ENCODE measurements around the gene ARMC10.
"Not testable (repeated sequence)": the region's sequence is repeated elsewhere in the genome, so short reads cannot be mapped to it uniquely, and the experiment has no call there.

The ARMC10 gene

GRCh38 chr7:103097041-103097440 lies 22.1 kb downstream of the ARMC10 start:
- no peak for TF ChIP-seq ZNF274 (IDR thresholded peaks at IDR 0.05; ENCODE audit: low read depth, low read length)
- H3K4me3 ChIP-seq (ENCODE audit: low read length): no peak overlapping the region

DNA sequence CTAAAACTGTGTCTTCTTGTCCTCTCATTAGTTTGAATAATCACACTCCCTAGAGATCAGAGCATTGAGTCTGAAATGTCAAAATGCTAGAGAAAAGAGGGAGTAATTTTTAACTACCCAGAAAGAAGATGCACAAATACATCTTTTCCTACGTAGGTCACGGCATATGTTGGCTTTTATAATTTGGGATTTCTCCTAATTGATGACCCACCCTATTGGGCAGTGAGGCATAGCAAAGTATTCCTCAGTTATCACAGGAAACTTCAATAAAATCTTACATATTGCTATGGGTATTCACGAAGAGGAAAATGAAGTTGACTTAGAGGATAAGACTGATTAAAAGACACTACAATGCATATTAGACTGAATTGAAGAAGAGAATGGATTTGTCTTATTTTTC lies 25.4 kb downstream of the ARMC10 start:
- TF ChIP-seq ZNF274 (IDR thresholded peaks at IDR 0.05; ENCODE audit: low read depth, low read length): no peak

DNA sequence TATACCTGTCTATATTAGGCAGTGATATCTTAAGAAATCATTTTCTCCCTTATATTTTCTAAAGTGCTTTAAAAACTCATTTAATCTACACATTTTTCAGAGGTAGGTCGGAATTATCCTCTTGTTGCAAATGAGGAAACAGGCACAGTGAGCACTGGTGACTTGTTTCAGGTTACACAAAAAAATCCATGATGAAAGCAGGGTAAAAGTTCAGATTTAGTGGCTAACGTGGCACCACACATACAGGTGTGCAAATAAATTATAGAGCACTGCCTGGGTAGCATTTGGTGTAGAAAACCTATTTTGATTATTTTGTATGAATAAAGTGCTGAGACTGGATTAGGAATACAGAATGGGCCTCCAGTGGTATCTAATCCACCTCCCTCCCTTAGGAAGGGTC lies 26.6 kb downstream of the ARMC10 start:
- TF ChIP-seq ZNF274 (IDR thresholded peaks at IDR 0.05; ENCODE audit: low read depth, low read length): no peak
- no peak overlapping the region for H3K4me3 ChIP-seq (ENCODE audit: low read length)

More for the DNA sequence above, 25.4 kb downstream of the ARMC10 start:
- no peak overlapping the region for H3K4me3 ChIP-seq (ENCODE audit: low read length)

- TF ChIP-seq ZNF274 (IDR thresholded peaks at IDR 0.05; ENCODE audit: low read depth, low read length): no peak
These were observed 31.2 kb downstream of the ARMC10 start for GRCh38 chr7:103106005-103106702.

GRCh38 chr7:103106703-103107070 lies 31.7 kb downstream of the ARMC10 start:
- H3K4me3 ChIP-seq (ENCODE audit: low read length): not testable (repeated sequence)

More at GRCh38 chr7:103106005-103106702, 31.2 kb downstream of the ARMC10 start:
- no peak overlapping the region for H3K4me3 ChIP-seq (ENCODE audit: low read length)

- no peak for TF ChIP-seq ZNF274 (IDR thresholded peaks at IDR 0.05; ENCODE audit: low read depth, low read length)
These were observed 38.2 kb downstream of the ARMC10 start for GRCh38 chr7:103113164-103113563.

DNA sequence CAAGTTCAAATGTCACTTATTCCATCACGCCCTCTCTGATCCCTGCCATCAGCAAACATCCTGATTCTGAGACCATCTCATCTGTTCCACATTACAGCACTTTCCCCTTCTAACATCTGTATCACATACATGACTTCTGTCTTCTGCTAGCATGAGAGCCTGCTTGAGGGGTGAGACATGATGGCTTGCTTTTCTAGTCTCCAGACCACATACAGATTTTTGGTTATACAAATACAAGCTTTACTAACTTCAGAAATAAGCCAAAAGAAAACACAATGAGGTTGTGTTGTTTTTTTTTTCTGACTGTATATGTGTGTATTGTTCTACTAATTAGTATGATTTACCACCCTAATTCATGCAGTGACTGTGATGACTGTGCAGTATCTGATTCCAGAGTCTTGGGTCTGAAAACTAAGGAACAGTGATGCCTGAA lies 39.7 kb downstream of the ARMC10 start:
- no peak overlapping the region for H3K4me3 ChIP-seq (ENCODE audit: low read length)
- no peak for TF ChIP-seq ZNF274 (IDR thresholded peaks at IDR 0.05; ENCODE audit: low read depth, low read length)

More at GRCh38 chr7:103113164-103113563, 38.2 kb downstream of the ARMC10 start:
- H3K4me3 ChIP-seq (ENCODE audit: low read length): no peak overlapping the region

GRCh38 chr7:103115771-103116170 lies 40.8 kb downstream of the ARMC10 start:
- TF ChIP-seq ZNF274 (IDR thresholded peaks at IDR 0.05; ENCODE audit: low read depth, low read length): no peak

DNA sequence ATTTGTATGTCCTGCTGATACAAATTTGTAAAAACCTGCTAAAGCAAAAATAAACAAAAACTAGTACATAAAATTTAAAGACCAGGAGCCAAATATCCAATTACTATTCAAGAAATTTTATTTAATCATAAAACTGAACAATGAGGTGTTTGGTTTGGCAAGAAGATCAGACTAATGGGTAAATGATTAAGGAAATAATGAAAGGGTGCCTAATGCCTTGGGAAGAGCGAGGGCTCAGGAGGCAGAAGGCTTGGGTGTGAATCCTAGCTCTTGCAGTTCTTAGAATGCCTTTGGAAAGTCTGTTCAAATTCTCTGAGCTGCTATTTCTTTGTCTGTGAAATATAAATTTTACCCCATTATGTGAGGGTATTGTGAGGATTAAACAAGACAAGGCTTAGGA lies 41.6 kb downstream of the ARMC10 start:
- TF ChIP-seq ZNF274 (IDR thresholded peaks at IDR 0.05; ENCODE audit: low read depth, low read length): no peak
- H3K4me3 ChIP-seq (ENCODE audit: low read length): no peak overlapping the region

More at GRCh38 chr7:103115771-103116170, 40.8 kb downstream of the ARMC10 start:
- no peak overlapping the region for H3K4me3 ChIP-seq (ENCODE audit: low read length)

GRCh38 chr7:103116991-103117390 lies 42.1 kb downstream of the ARMC10 start:
- TF ChIP-seq ZNF274 (IDR thresholded peaks at IDR 0.05; ENCODE audit: low read depth, low read length): no peak
- no peak overlapping the region for H3K4me3 ChIP-seq (ENCODE audit: low read length)

- no peak for TF ChIP-seq ZNF274 (IDR thresholded peaks at IDR 0.05; ENCODE audit: low read depth, low read length)
These were observed 42.5 kb downstream of the ARMC10 start for GRCh38 chr7:103117465-103117864.

DNA sequence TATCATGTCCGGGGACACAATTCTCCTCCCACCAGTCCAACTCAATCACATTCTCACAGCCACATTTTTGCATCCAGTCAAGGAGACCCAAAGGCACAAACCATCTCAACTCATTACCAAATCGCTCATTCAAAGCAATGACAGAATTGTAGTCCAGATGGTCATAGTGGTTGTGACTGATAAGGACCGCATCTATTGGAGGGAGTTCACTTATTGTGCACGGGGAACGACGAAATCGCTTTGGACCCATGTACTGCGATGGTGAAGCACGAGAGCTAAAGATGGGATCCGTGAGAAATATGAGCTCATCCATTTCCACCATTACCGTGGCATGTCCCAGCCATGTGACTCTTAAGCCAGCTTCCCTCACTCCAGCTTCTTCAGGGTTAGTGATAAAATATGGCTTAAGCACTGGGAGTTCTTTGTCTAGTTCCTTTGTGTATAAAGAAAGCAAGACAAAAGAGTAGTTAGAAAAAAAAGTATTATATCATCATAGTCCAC lies 44.9 kb downstream of the ARMC10 start:
- H3K4me3 ChIP-seq (ENCODE audit: low read length): no peak overlapping the region
- no peak for TF ChIP-seq ZNF274 (IDR thresholded peaks at IDR 0.05; ENCODE audit: low read depth, low read length)

More at GRCh38 chr7:103117465-103117864, 42.5 kb downstream of the ARMC10 start:
- no peak overlapping the region for H3K4me3 ChIP-seq (ENCODE audit: low read length)

DNA sequence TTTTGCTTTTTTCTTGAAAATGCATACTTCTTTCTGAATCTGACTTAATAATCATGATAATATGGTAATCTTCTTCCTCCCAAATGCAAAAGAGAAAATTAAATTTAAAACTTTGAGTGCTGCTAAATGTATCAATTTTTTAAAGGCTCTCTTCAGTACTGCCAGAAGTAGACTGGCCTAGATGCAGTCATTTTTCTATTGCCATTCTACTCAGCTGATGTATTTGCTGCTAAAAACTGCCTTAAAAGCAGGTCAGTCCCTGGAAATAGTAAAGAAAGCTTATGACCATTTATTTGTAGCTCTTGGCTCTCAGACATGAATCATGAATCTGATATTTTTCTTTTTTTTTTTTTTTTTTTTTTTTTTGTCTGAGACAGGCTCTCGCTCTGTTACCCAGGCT lies 45.4 kb downstream of the ARMC10 start:
- H3K4me3 ChIP-seq (ENCODE audit: low read length): no peak overlapping the region
- no peak for TF ChIP-seq ZNF274 (IDR thresholded peaks at IDR 0.05; ENCODE audit: low read depth, low read length)

DNA sequence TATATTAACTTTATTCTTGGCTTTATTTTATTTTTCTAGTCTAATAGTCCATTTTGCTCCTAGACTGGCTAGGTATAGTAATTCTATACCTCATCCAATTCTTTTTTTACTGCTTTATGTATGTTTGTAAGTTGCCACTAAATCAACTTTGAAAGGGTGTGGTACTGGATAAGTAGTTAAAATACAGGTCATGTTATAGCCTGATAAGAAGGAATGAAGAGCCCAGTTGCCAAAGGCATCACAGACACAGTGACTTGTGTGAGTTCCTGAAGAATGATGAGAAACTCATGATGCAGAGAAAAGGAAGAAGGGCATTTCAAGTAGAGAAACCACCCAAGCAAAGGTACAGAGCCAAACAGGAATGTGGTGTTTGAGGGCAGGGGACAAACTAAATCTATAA lies 46.7 kb downstream of the ARMC10 start:
- TF ChIP-seq ZNF274 (IDR thresholded peaks at IDR 0.05; ENCODE audit: low read depth, low read length): no peak
- H3K4me3 ChIP-seq (ENCODE audit: low read length): no peak overlapping the region

DNA sequence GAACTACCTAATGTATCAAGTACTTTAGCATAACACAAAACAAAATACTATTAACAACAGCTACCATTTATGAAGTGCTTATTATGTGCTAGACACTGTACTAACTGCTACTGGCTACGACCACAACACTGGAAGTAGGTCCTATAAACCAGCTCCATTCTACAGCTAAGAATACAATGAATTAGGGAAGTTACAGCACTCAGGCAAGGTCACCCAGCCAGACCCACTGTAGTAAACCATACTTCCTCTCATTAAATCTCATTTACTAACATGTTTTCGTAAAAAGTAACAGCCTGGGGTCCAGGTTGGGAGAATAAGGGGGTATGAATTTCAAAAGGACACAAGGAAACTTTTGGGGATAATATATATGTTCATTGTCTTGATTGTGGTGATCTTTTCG lies 48.6 kb downstream of the ARMC10 start:
- H3K4me3 ChIP-seq (ENCODE audit: low read length): no peak overlapping the region
- TF ChIP-seq ZNF274 (IDR thresholded peaks at IDR 0.05; ENCODE audit: low read depth, low read length): no peak

Measured in GM08714 (cell line).